Ascending aorta (tissue), 2 donors: ENCODE results near the gene TIE1. TPM values are rescaled to one million over a fixed set of nuclear protein-coding genes. Genes with fewer than 3 reads are reported as not detected.

Experiments
- DNase-seq, 2 donors: peaks; one replicate each; pipeline ENCODE4 v3.0.0-alpha.2; 2019; ENCODE audit warnings: low spot score in 2 of 2
- H3K27ac ChIP-seq, 2 donors: fragments of 200-600 bp; sonication (generic); one replicate each; pipeline ENCODE4 v1.5.1; 2016 to 2017; ENCODE audit warnings: mild to moderate bottlenecking in 1 of 2
- H3K27me3 ChIP-seq: fragments of 200-600 bp; sonication (generic); one replicate; pipeline ENCODE4 v1.5.1; 2017
- H3K36me3 ChIP-seq, 2 donors: fragments of 200-600 bp; sonication (generic); one replicate each; pipeline ENCODE4 v1.5.1; 2016
- H3K4me1 ChIP-seq, 2 donors: fragments of 200-600 bp; sonication (generic); one replicate each; pipeline ENCODE4 v1.5.1; 2016 to 2017; ENCODE audit warnings: mild to moderate bottlenecking in 1 of 2
- H3K4me3 ChIP-seq, 2 donors: fragments of 200-600 bp; sonication (generic); one replicate each; pipeline ENCODE4 v1.5.1; 2016 to 2017; ENCODE audit warnings: mild to moderate bottlenecking in 1 of 2
- H3K9me3 ChIP-seq, 2 donors: fragments of 200-600 bp; sonication (generic); one replicate each; pipeline ENCODE4 v1.5.1; 2016
- CTCF ChIP-seq, 3 experiments: fragments of 200-600 bp in 2 of 3; fragments of 450-650 bp in 1 of 3; sonication (generic) in 2 of 3; IDR thresholded peaks; one replicate each; pipeline ENCODE4 v1.5.1; 2016 to 2019; ENCODE audit warnings: antibody characterized with exemption in 3 of 3, mild to moderate bottlenecking in 1 of 3, moderate library complexity in 1 of 3
- intact Hi-C: fragments of 100-400 bp; cut with DNase I; formaldehyde crosslinking; loops from one replicate; pipeline ENCODE4 v1.15.1; 2023
- total RNA-seq: library from RNA; depleted of rRNA; stranded (reverse); fragments of >200 nt; gene quantifications from one replicate; pipeline ENCODE4 v1.1.0, GENCODE V29; 2016

Gene TIE1
- total RNA-seq, 1 donor from 2014 or later, result 120 TPM

GRCh38 chr1:43321331-43321891 is 20.6 kb downstream of the TIE1 start:
- intact Hi-C loops, result no loop called here
- peaks cover 0 to 18% of the 10 kb centered on the region in 2 donors for H3K9me3 ChIP-seq
- no peaks in the 10 kb centered on the region for H3K36me3 ChIP-seq
- DNase-seq, result no peak
- no peak overlapping the region for H3K4me3 ChIP-seq
- no peaks in the 10 kb centered on the region for H3K27me3 ChIP-seq
- no peak overlapping the region for H3K27ac ChIP-seq
- H3K4me1 ChIP-seq, result no peaks in the 10 kb centered on the region
- TF ChIP-seq CTCF (IDR thresholded peaks at IDR 0.05), result no peak

- Histone ChIP-seq H3K4me1 (no peaks in the 10 kb centered on the region), H3K4me3 (no peak overlapping the region), H3K36me3 (no peaks in the 10 kb centered on the region), H3K9me3 (peaks cover 0 to 18% of the 10 kb centered on the region in 2 donors), H3K27ac (no peak overlapping the region), H3K27me3 (no peaks in the 10 kb centered on the region)
- no peak for DNase-seq
- no peak for TF ChIP-seq CTCF (IDR thresholded peaks at IDR 0.05)
- intact Hi-C loops, result no loop called here
Observed at GRCh38 chr1:43322506-43322905, 21.7 kb downstream of the TIE1 start.

GRCh38 chr1:43324810-43325209 is 24.0 kb downstream of the TIE1 start:
- no peak for TF ChIP-seq CTCF (IDR thresholded peaks at IDR 0.05)
- Histone ChIP-seq H3K4me1 (no peaks in the 10 kb centered on the region), H3K4me3 (no peak overlapping the region), H3K36me3 (no peaks in the 10 kb centered on the region), H3K9me3 (peaks cover 0 to 18% of the 10 kb centered on the region in 2 donors), H3K27me3 (no peaks in the 10 kb centered on the region), H3K27ac (no peak overlapping the region)
- intact Hi-C loops, result no loop called here
- no peak for DNase-seq

- Histone ChIP-seq H3K9me3 (peaks cover 0 to 18% of the 10 kb centered on the region in 2 donors), H3K4me1 (no peaks in the 10 kb centered on the region), H3K27me3 (no peaks in the 10 kb centered on the region), H3K27ac (no peak overlapping the region), H3K4me3 (no peak overlapping the region), H3K36me3 (no peaks in the 10 kb centered on the region)
- intact Hi-C loops, result no loop called here
- DNase-seq, result no peak
- TF ChIP-seq CTCF (IDR thresholded peaks at IDR 0.05), result no peak
Observed at GRCh38 chr1:43325381-43325780, 24.6 kb downstream of the TIE1 start.

GRCh38 chr1:43327549-43328292 is 26.9 kb downstream of the TIE1 start:
- Histone ChIP-seq H3K9me3 (peaks cover 0 to 18% of the 10 kb centered on the region in 2 donors), H3K27me3 (no peaks in the 10 kb centered on the region), H3K36me3 (no peaks in the 10 kb centered on the region), H3K27ac (no peak overlapping the region), H3K4me1 (no peaks in the 10 kb centered on the region), H3K4me3 (no peak overlapping the region)
- no peak for TF ChIP-seq CTCF (IDR thresholded peaks at IDR 0.05)
- no peak for DNase-seq
- intact Hi-C loops, result no loop called here
